Measurements from ENCODE around the gene RPIA. TPM values are rescaled to one million over a fixed set of nuclear protein-coding genes. Genes with fewer than 3 reads are reported as not detected.

Gene RPIA
- total and polyA plus RNA-seq, 10 donors, result 11.3 to 43.2 (median 25.2) TPM

- Histone ChIP-seq H3K36me3 (no peaks in the 10 kb centered on the region), H3K4me1 (peaks cover 0 to 7% (median 0%) of the 10 kb centered on the region in 6 donors), H3K9me3 (no peaks in the 10 kb centered on the region), H3K27me3 (replicated peaks in 1 of 7) (no peaks in the 10 kb centered on the region), H3K4me3 (peak overlapping the region in 1 of 8 donors; percentile 10), H3K27ac (peak overlapping the region in 7 of 8 donors; percentile 32 to 73 (median 61))
- no peak for DNase-seq
- TF ChIP-seq POLR2A (IDR thresholded peaks at IDR 0.05) (no peak), POLR2AphosphoS5 (IDR thresholded peaks at IDR 0.05) (no peak)
- TF ChIP-seq, protein P1, sequence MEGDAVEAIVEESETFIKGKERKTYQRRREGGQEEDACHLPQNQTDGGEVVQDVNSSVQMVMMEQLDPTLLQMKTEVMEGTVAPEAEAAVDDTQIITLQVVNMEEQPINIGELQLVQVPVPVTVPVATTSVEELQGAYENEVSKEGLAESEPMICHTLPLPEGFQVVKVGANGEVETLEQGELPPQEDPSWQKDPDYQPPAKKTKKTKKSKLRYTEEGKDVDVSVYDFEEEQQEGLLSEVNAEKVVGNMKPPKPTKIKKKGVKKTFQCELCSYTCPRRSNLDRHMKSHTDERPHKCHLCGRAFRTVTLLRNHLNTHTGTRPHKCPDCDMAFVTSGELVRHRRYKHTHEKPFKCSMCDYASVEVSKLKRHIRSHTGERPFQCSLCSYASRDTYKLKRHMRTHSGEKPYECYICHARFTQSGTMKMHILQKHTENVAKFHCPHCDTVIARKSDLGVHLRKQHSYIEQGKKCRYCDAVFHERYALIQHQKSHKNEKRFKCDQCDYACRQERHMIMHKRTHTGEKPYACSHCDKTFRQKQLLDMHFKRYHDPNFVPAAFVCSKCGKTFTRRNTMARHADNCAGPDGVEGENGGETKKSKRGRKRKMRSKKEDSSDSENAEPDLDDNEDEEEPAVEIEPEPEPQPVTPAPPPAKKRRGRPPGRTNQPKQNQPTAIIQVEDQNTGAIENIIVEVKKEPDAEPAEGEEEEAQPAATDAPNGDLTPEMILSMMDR (IDR thresholded peaks at IDR 0.05 in 8 of 11, conservative IDR thresholded peaks at IDR 0.05 in 3 of 11), result no peak
- WGBS, 5 donors, result 62 to 82% (median 72%) methylated on average over 4 of the region's 4 CpGs
- intact Hi-C loops (cut with DNase I; ENCODE audit: low total_unique reads), result no loop called here
These were observed 32.5 kb upstream of the RPIA start for GRCh38 chr2:88658881-88659537.

DNA sequence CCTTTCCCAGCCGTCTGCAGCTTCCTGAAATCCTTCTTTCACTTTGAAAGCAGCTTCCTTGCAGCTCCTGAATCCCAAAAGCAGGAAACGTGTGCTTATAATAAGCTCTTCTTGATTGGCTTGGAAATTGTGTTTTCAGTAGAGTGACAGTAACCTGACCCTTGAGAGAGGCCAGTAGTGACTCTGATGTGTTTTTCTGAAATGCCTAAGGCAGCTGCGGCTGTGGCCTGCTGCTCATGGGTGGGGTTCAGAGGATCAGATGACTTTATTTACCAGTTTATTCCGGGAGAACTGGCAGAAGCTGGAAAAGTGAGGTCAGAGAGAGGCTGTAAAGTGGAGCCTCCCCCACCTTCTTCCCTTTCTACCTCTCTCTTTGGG is 31.9 kb upstream of the RPIA start:
- 46 to 64% (median 58%) methylated on average over 4 of the region's 4 CpGs for WGBS, 5 donors
- Histone ChIP-seq H3K4me3 (peak overlapping the region in 1 of 8 donors; percentile 10), H3K4me1 (peaks cover 0 to 7% (median 0%) of the 10 kb centered on the region in 6 donors), H3K9me3 (no peaks in the 10 kb centered on the region), H3K27ac (peak overlapping the region in 7 of 8 donors; percentile 32 to 73 (median 61)), H3K36me3 (no peaks in the 10 kb centered on the region), H3K27me3 (replicated peaks in 1 of 7) (no peaks in the 10 kb centered on the region)
- no peak for DNase-seq
- intact Hi-C loops (cut with DNase I; ENCODE audit: low total_unique reads), result no loop called here
- TF ChIP-seq POLR2A (IDR thresholded peaks at IDR 0.05), result no peak
- no peak for TF ChIP-seq POLR2AphosphoS5 (IDR thresholded peaks at IDR 0.05)
- TF ChIP-seq, protein P1 (IDR thresholded peaks at IDR 0.05 in 8 of 11, conservative IDR thresholded peaks at IDR 0.05 in 3 of 11), result no peak

DNA sequence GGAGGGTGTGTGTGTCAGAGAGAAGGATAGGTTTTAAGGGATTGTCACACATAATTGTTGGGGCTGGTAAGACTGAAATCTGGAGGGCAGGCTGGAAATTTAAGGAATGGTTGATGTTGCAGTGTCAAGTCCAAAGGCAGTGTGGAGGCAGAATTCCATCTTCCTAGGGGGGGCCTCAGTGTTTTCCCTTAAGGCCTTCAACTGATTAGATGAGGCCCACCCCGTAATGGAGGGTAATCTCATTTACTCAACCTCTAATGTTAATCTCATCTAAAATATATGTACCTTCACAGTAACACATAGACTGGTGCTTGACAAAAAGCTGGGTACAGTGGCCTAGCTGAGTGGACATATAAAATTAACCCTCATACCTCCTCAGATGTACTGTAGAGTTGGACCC is 30.9 kb upstream of the RPIA start:
- H3K4me1 ChIP-seq, result peaks cover 0 to 7% (median 0%) of the 10 kb centered on the region in 6 donors
- H3K4me3 ChIP-seq, result no peak overlapping the region
- H3K27me3 ChIP-seq (replicated peaks in 1 of 7), result no peaks in the 10 kb centered on the region
- intact Hi-C loops (cut with DNase I; ENCODE audit: low total_unique reads), result no loop called here
- no peaks in the 10 kb centered on the region for H3K9me3 ChIP-seq
- TF ChIP-seq POLR2AphosphoS5 (IDR thresholded peaks at IDR 0.05) (no peak), POLR2A (IDR thresholded peaks at IDR 0.05) (no peak)
- TF ChIP-seq, protein P1 (IDR thresholded peaks at IDR 0.05 in 8 of 11, conservative IDR thresholded peaks at IDR 0.05 in 3 of 11), result no peak
- no peak overlapping the region for H3K27ac ChIP-seq
- no peaks in the 10 kb centered on the region for H3K36me3 ChIP-seq
- 91 to 100% (median 100%) methylated on average over 1 of the region's 1 CpG for WGBS, 5 donors
- no peak for DNase-seq

DNA sequence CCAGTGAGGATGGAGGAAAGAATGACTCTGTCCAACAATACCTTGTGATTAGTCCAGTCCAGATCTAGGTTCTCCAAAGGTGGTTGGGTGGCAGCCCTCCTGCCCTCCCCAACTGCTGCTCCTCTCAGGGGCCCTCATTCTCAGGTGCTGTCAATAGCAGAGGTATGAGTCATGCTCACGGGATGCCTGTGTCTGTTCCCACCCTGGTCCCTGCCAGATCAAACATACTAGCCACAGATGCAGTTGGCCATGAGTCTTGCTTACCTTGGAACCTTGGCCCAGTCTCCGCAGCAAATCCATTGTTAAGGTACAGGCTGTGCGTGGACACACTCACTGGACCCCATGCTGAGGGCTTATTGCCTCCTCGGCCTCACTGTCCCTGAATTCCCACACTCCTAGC is 24.9 kb upstream of the RPIA start:
- intact Hi-C loops (cut with DNase I; ENCODE audit: low total_unique reads), result no loop called here
- H3K27ac ChIP-seq, result no peak overlapping the region
- no peak for DNase-seq
- no peaks in the 10 kb centered on the region for H3K27me3 ChIP-seq (replicated peaks in 1 of 7)
- 78 to 100% (median 96%) methylated on average over 3 to 4 of the region's 4 CpGs for WGBS, 5 donors
- no peak overlapping the region for H3K4me3 ChIP-seq
- H3K9me3 ChIP-seq, result no peaks in the 10 kb centered on the region
- H3K36me3 ChIP-seq, result no peaks in the 10 kb centered on the region
- H3K4me1 ChIP-seq, result peaks cover 0 to 2% (median under 1%) of the 10 kb centered on the region in 6 donors
- no peak for TF ChIP-seq POLR2A (IDR thresholded peaks at IDR 0.05)
- TF ChIP-seq, protein P1 (IDR thresholded peaks at IDR 0.05 in 8 of 11, conservative IDR thresholded peaks at IDR 0.05 in 3 of 11), result no peak
- no peak for TF ChIP-seq POLR2AphosphoS5 (IDR thresholded peaks at IDR 0.05)
